CD4-positive, alpha-beta T cell treated with Interleukin-6 for 4 hours (primary cell): ENCODE results near the gene UBE2D2.
A peak's percentile ranks its signal among the peaks of the same experiment; 100 is the strongest.
"Not testable (repeated sequence)": the region's sequence is repeated elsewhere in the genome, so short reads cannot be mapped to it uniquely, and the experiment has no call there.

Experiments
- DNase-seq: peaks from one replicate; pipeline ENCODE4 v3.0.0-alpha.2; 2020; ENCODE audit warnings: mixed read lengths

UBE2D2 gene

GRCh38 chr5:139549162-139549894 lies 11.8 kb upstream of the UBE2D2 start:
- no peak for DNase-seq

GRCh38 chr5:139550051-139550872 lies 10.9 kb upstream of the UBE2D2 start:
- DNase-seq: not testable (repeated sequence)

DNA sequence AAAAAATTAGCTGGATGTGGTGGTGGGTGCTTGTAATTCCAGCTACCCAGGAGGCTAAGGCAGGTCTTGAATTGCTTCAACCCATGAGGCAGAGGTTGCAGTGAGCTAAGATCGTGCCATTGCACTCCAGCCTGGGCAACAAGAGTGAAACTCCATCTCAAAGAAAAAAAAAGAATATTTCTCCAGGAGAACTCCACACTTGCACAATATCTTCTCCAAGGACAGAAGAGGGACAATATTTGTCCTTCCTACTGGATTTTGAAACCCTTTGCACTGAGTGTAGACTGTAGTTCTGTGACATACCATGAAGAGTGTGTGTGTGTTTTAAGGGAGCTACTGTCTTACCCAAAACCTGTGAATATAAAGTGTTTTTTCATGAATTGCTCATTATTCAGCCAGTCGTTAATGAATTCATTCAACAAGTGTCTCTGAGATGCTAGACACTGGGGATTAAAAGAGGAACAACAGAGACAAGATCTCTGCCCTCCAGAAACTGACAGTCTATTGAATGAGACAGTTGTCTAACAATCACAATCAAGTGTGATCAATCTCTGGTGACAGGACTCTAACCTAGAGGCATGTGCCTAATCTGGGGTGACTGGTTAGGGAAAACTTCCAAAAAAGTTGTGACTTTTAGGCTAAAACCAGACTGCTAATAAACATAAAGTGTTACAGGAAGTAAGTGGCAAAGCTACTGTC lies 9.8 kb upstream of the UBE2D2 start:
- no peak for DNase-seq

GRCh38 chr5:139552893-139553575 lies 8.1 kb upstream of the UBE2D2 start:
- DNase-seq: no peak

GRCh38 chr5:139554264-139554663 lies 6.9 kb upstream of the UBE2D2 start:
- DNase-seq: no peak

DNA sequence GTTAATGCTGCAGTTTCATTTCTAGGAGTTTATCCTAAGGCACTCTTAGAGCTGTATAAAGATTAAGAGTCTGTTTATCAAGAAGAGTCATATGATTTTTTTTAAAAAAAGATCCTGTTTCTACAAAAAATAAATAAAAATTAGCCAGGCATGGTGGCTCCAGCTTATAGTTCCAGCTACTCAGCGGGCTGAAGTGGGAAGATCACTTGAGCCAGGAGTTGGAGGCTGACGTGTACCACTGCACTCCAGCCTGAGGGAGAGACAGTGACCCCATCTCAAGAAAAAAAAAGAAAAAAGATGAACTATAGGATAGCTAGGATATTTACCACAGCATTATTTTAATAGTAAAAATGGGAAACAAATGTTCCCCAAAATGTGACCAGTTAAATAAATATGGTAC lies 3.3 kb upstream of the UBE2D2 start:
- DNase-seq: no peak

DNA sequence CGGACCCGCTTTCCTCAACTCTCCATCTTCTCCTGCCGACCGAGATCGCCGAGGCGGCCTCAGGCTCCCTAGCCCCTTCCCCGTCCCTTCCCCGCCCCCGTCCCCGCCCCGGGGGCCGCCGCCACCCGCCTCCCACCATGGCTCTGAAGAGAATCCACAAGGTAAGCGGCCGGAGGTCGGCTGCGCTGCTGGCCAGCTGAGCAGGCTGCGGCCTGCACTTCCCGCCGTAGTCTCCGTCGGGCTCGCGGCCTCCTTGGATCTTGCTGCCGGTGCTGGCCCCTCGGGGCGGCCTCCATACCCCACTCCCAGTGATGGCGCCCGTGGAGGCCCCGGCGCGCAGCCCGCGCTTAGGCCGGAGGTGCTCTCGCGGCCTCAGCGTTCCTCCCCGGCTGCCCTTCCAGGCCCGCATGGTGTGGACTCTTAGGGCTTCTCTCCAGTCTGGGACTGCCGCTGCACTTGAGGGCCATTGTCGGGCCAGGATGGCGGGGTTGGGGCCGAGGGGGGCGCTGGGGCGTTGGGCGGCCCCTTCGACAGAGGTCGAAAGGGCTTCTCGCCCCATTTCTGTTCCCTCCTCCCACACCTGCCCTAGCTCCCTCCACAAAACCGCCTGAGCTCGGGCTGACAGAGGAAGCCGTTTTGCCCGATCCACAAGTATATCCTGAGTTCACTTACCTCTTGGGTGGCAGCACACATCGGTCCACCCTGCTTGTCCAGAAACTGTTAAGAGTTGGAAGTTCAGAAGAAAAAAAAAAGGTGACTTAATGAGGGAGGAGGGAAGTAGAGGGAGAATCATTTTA lies 714 bp downstream of the UBE2D2 start:
- peak; percentile 63 for DNase-seq

DNA sequence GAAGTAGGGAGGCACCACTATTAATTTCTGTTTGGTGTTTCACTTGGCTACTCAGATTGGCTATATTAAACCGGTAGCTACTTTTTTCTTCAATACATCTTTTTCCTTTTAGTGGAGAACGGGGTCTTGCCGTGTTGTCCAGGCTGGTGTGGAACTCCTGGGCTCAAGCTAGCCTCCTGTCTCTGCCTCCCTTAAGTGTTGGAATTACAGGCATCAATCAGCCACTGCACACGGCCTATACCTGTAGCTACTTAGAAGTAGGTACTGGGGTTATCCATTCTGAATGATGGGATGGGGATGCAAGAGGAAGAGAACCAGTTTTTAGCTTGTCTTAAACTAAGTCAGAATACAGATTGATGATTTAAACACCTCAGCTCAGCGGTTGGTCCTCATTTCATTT lies 1.7 kb downstream of the UBE2D2 start:
- no peak for DNase-seq

DNA sequence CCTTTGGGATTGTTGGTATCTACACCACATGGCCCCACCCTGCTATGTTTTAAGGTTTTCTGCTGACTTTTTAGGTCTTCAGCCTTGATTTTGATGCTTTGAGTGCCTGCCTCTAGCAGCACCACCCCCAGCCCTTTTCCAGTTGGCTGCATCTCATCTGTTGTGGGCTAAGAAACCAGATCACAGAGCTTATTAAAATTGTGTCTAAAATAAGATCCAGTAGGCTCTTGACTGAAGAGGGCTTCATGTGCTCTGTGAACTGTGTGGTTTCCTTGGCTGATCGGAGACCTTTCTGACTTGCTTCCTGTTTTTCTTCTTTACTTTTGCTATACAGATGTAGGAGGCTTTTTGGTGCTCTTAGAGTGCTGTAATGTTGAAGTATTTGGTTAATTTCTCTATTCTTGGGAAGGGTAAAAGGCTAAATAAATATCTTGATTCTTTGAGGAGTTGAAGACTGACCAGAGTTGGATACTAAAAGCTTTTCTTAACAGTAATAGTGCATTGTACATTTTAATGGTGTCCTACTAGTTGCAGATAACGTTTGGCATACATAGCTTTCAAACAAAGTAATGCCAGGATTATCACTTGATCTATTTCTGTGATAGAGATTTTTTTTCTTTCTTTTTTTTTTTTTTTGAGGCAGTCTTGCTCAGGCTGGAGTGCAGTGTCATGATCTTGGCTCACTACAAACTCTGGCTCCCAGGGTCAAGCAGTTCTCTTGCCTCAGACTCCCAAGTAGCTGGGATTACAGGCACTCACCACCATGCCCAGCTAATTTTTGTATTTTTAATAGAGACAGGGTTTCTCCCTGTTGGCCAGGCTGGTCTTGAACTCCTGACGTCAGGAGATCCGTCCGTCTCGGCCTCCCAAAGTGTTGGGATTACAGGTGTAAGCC lies 4.5 kb downstream of the UBE2D2 start:
- DNase-seq: peak; percentile 74

- no peak for DNase-seq
Measured at GRCh38 chr5:139566611-139567010, 5.5 kb downstream of the UBE2D2 start.

DNA sequence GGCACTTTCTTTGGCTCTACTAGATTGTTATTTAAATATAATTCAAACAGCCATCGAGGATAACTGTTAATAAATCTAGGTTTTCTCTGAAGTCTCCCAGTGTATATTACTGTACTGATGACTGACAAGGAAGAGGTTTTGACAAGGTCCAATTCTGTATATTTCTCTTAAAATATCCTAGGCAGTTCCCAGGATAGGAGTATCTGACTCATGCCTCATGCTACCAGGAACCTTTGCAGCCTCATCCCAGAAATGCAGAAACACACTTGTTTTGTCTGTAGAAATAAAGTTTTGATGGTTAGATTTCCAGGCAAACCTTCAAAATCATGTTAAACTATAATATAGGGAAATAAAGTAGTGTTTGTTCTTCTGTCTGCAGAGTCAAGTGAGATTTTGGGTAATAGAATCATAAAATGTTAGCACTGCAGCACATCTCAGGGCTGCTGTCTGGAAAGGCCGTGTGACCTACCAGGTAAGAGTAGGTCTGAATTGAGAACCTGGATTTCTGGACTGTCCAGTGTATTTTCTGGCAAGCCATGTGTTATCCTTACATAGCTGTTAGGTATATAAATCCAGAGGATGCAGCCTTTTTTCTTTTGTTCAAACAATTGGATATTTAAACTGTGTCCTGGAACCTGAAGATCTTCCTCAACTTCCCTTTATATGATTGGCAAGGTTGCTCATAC lies 8.3 kb downstream of the UBE2D2 start:
- no peak for DNase-seq

- DNase-seq: no peak
Measured at GRCh38 chr5:139571543-139571942, 10.4 kb downstream of the UBE2D2 start.

DNA sequence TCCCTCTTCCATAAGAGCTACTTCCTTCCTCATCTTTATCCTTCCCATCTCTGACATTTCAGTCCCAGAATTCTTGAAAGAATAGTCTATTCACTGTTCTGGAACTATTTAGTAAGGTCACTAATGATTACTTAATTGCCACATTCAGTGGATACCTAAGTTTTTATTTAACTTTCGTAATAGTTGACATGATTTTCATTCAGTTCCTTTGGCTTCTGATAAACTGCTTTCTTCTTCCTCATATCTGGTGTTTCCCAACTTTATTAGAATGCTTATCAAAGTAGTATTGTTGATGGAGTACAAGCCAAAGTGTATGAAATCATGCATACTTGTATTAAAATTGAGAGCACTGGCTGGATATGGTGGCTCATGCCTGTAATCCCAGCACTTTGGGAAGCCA lies 10.8 kb downstream of the UBE2D2 start:
- DNase-seq: no peak

GRCh38 chr5:139574641-139575312 lies 13.6 kb downstream of the UBE2D2 start:
- DNase-seq: peak; percentile 29

DNA sequence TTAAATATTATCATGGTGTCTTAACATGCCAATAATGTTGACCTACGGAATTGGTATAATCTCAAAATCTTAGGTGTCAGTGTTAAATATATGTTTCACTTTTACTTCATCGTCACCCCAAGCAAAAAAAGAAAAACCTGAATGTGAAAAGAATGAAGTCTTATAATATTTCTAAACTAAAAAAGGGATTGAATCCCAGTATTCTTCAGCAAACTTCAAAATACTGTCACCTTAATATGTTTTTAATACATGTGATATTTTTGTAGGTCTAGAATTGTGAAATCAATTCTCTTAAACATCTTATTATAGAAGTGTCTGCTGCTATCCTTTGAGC lies 14.1 kb downstream of the UBE2D2 start:
- no peak for DNase-seq

DNA sequence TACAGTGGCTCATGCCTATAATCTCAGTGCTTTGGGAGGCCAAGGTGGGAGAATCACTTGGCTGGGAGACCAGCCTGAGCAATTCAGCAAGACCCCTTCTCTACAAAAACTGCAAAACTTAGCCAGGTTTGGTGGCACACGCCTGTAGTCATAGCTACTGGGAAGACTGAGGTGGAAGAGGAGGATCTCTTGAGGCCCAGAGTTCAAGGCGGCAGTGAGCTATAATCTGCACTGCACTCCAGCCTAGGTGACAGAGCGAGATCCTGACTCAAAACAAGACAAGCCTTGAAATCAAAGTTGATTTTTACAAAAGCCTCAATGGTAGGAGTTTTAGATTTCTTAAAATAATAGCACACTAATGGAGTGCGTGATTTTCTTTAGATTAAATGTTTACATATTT lies 14.6 kb downstream of the UBE2D2 start:
- peak; percentile 24 for DNase-seq

DNA sequence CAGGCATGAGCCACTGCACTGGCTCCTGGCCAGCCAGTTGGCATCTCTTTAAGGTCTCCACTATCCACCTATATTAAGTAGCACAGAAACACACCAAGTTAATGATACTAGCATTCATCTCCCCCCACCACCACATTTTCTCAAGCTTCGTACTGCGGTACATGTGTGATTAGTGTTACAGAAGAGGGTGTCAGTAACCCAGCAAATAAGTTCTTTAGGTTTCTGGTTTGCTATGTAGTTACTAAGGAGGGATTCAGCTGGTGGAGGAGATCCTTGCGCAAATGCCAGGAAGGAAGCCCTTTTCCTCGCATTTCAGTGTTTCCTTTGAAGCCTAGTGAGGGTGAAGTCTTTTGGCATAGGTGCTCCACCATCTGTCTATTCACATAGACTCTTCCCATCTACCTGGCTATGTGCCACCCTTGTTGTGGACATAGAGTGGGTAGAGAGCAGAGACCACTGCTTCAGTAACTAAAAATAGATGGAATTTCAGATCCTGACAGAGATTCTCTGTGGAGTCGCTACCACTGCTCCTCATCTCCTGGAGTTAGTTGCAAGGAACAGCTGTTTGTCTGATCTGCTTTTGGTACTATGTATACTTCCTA lies 16.7 kb downstream of the UBE2D2 start:
- no peak for DNase-seq

GRCh38 chr5:139578325-139578724 lies 17.2 kb downstream of the UBE2D2 start:
- no peak for DNase-seq

DNA sequence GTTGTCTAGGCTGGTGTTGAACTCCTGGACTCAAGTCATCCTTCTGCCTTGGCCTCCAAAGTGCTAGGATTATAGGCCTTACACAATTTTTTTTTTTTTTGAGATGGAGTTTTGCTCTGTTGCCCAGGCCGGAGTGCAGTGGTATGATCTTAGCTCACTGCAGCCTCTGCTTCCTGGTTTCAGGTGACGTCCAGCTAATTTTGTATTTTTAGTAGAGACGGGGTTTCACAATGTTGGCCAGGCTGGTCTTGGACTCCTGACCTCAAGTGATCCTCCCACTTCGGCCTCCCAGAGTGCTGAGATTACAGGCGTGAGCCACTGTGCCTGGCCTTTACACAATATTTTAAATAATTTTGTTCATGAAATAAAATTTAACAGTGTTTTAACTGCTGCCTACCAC lies 21.0 kb downstream of the UBE2D2 start:
- not testable (repeated sequence) for DNase-seq

GRCh38 chr5:139584137-139584536 lies 23.0 kb downstream of the UBE2D2 start:
- no peak for DNase-seq
